Body of pancreas (tissue), 4 donors: ENCODE results near the gene TP53BP2.

ENCODE experiments used
- CTCF ChIP-seq, 7 experiments: fragments of 450-650 bp in 4 of 7; fragments of 200-600 bp in 3 of 7; sonication (generic) in 3 of 7; IDR thresholded peaks; one replicate each; pipeline ENCODE4 v1.5.1; 2016 to 2019; ENCODE audit warnings: antibody characterized with exemption in 7 of 7
- POLR2A ChIP-seq, 3 donors: fragments of 450-650 bp; IDR thresholded peaks; one replicate each; pipeline ENCODE4 v1.6.1; 2016; ENCODE audit warnings: antibody characterized with exemption in 3 of 3, mild to moderate bottlenecking in 2 of 3

GRCh38 chr1:223756806-223757700 is 88.7 kb downstream of the TP53BP2 start:
- TF ChIP-seq CTCF (IDR thresholded peaks at IDR 0.05) (no peak), POLR2A (IDR thresholded peaks at IDR 0.05) (no peak)
